GM21528 (cell line): ENCODE measurements around the gene CFAP299.
"Not testable (repeated sequence)": the region's sequence is repeated elsewhere in the genome, so short reads cannot be mapped to it uniquely, and the experiment has no call there.

ENCODE experiments used
- ATAC-seq: cut with Tn5 transposase; IDR thresholded peaks from one replicate; pipeline ENCODE4 v1.9.1; 2021; ENCODE audit warnings: mild to moderate bottlenecking, moderate library complexity; ENCODE audit not compliant: unreplicated experiment, low FRiP score

CFAP299 gene

GRCh38 chr4:80335554-80336358 lies at the start of gene CFAP299:
Gene CFAP299 (plus strand): TSS chr4:80335730.
- ATAC-seq, result peak; percentile 98

- ATAC-seq, result no peak
Measured at GRCh38 chr4:80286451-80286850, 49.1 kb upstream of the CFAP299 start.

GRCh38 chr4:80290665-80291064 lies 44.9 kb upstream of the CFAP299 start:
- not testable (repeated sequence) for ATAC-seq

GRCh38 chr4:80294206-80294605 lies 41.3 kb upstream of the CFAP299 start:
- ATAC-seq, result no peak

- ATAC-seq, result no peak
Measured at GRCh38 chr4:80295336-80295735, 40.2 kb upstream of the CFAP299 start.

- no peak for ATAC-seq
Measured at GRCh38 chr4:80295826-80296225, 39.7 kb upstream of the CFAP299 start.

- no peak for ATAC-seq
Measured at GRCh38 chr4:80301884-80302283, 33.6 kb upstream of the CFAP299 start.

- no peak for ATAC-seq
Measured at GRCh38 chr4:80302616-80303223, 32.8 kb upstream of the CFAP299 start.

- ATAC-seq, result no peak
Measured at GRCh38 chr4:80305466-80305865, 30.1 kb upstream of the CFAP299 start.

- ATAC-seq, result no peak
Measured at GRCh38 chr4:80306260-80306659, 29.3 kb upstream of the CFAP299 start.

GRCh38 chr4:80307183-80307735 lies 28.3 kb upstream of the CFAP299 start:
- ATAC-seq, result no peak

GRCh38 chr4:80307774-80308465 lies 27.6 kb upstream of the CFAP299 start:
- no peak for ATAC-seq

GRCh38 chr4:80308466-80308822 lies 27.1 kb upstream of the CFAP299 start:
- ATAC-seq, result no peak

- ATAC-seq, result no peak
Measured at GRCh38 chr4:80309294-80310004, 26.1 kb upstream of the CFAP299 start.

- no peak for ATAC-seq
Measured at GRCh38 chr4:80311130-80311529, 24.4 kb upstream of the CFAP299 start.

GRCh38 chr4:80312124-80312523 lies 23.4 kb upstream of the CFAP299 start:
- ATAC-seq, result no peak

GRCh38 chr4:80313627-80314026 lies 21.9 kb upstream of the CFAP299 start:
- ATAC-seq, result no peak

- not testable (repeated sequence) for ATAC-seq
Measured at GRCh38 chr4:80315848-80316247, 19.7 kb upstream of the CFAP299 start.

GRCh38 chr4:80321341-80321740 lies 14.2 kb upstream of the CFAP299 start:
- ATAC-seq, result no peak

GRCh38 chr4:80321776-80322175 lies 13.8 kb upstream of the CFAP299 start:
- no peak for ATAC-seq

- no peak for ATAC-seq
Measured at GRCh38 chr4:80322716-80323115, 12.8 kb upstream of the CFAP299 start.
